Measurements from ENCODE around the gene NFIA. TPM values are rescaled to one million over a fixed set of nuclear protein-coding genes. Genes with fewer than 3 reads are reported as not detected.

NFIA gene
- total RNA-seq, 1 donor from 2014 or later: 163 TPM

DNA sequence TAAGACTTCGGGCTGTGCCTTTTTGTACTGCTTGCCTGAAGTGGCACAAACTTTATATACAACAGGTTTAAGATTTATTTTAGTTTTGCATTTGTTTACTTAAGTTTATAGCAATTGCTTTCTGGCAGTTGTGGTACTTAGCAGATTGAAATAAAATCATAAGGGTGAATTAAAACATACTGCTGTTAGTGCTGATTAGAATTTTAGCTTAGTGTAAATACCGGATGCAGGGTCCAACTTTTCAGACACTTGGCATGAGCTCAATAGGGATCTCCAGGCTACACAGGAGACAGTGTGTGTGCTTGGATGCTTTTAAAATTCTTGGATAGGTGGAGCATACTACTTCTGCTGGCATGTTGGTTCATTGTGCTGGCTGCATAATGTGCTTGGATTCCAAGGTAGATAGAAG lies 159.6 kb downstream of the NFIA start:
- Mint-ChIP-seq H3K4me1 (peaks cover 57% of the 10 kb centered on the region), H3K4me3 (no peak overlapping the region), H3K27ac (peak overlapping the region; percentile 52), H3K36me3 (peaks cover 4% of the 10 kb centered on the region), H3K27me3 (ENCODE audit: low read depth) (no peaks in the 10 kb centered on the region), H3K9me3 (peaks cover 14% of the 10 kb centered on the region)
- TF ChIP-seq, protein P1, sequence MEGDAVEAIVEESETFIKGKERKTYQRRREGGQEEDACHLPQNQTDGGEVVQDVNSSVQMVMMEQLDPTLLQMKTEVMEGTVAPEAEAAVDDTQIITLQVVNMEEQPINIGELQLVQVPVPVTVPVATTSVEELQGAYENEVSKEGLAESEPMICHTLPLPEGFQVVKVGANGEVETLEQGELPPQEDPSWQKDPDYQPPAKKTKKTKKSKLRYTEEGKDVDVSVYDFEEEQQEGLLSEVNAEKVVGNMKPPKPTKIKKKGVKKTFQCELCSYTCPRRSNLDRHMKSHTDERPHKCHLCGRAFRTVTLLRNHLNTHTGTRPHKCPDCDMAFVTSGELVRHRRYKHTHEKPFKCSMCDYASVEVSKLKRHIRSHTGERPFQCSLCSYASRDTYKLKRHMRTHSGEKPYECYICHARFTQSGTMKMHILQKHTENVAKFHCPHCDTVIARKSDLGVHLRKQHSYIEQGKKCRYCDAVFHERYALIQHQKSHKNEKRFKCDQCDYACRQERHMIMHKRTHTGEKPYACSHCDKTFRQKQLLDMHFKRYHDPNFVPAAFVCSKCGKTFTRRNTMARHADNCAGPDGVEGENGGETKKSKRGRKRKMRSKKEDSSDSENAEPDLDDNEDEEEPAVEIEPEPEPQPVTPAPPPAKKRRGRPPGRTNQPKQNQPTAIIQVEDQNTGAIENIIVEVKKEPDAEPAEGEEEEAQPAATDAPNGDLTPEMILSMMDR (IDR thresholded peaks at IDR 0.05; ENCODE audit: unreplicated experiment): no peak
- no peak for DNase-seq (ENCODE audit: low spot score in 2 of 2, unreplicated experiment in 2 of 2)

DNA sequence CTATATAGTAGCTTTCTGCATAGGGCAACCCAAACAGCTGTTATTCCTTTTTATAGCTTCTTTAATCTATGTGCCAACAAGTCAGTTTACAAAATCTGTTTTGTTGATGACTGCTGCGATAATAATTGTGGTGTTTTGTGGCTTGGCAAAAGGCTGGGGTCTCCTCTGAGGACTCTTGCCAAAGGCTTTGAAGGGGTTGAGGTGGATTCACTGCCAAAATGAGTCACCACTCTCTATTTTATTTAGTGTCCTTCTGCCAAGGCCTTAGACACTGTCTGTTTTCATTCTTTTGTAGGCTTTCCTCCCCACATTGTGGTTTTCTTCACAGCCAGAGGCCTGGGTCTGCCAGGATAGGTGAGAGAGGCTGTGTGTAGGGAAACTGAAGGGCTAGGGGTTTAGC lies 161.8 kb downstream of the NFIA start:
- DNase-seq (ENCODE audit: low spot score in 2 of 2, unreplicated experiment in 2 of 2): no peak
- Mint-ChIP-seq H3K9me3 (peaks cover 14% of the 10 kb centered on the region), H3K4me3 (no peak overlapping the region), H3K27ac (peak overlapping the region; percentile 84), H3K27me3 (ENCODE audit: low read depth) (no peaks in the 10 kb centered on the region), H3K36me3 (peaks cover 9% of the 10 kb centered on the region), H3K4me1 (peaks cover 54% of the 10 kb centered on the region)
- TF ChIP-seq, protein P1 (IDR thresholded peaks at IDR 0.05; ENCODE audit: unreplicated experiment): no peak

DNA sequence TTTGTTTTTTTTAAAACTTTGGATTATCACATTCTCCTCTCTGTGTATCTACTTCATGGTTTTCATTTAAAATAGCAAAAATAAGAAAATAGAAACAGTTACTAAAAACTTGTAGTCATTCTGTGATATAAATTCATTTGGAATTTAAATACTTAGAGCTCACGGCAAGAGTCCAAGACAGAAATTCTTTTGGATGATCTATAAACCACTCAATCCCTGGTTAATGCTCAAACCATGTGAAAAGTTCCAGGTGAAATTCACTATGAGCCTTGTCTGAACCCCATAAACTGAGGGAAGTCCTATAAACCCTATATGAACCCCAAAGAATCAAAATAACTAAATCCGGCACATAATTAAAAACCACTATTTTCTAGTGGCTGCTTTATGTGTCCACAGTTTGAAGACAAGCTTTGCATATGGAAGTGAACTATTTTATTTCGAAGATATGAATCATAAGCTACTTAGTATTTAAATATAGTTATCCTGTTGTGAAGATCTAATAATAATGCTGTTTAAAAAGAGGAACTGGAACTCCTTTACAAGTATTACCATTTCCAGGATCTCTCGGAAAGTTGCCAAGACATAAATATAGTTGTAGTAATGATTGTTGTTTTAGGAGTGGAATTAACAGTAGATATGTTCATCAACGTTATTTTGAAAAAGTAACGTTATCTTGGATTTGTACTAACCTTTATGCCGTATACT lies 163.5 kb downstream of the NFIA start:
- TF ChIP-seq, protein P1 (IDR thresholded peaks at IDR 0.05; ENCODE audit: unreplicated experiment): no peak
- H3K27ac Mint-ChIP-seq: no peak overlapping the region
- H3K9me3 Mint-ChIP-seq: peaks cover 14% of the 10 kb centered on the region
- no peak for DNase-seq (ENCODE audit: low spot score in 2 of 2, unreplicated experiment in 2 of 2)
- H3K4me1 Mint-ChIP-seq: peaks cover 56% of the 10 kb centered on the region
- H3K4me3 Mint-ChIP-seq: no peak overlapping the region
- peaks cover 9% of the 10 kb centered on the region for H3K36me3 Mint-ChIP-seq
- H3K27me3 Mint-ChIP-seq (ENCODE audit: low read depth): no peaks in the 10 kb centered on the region

DNA sequence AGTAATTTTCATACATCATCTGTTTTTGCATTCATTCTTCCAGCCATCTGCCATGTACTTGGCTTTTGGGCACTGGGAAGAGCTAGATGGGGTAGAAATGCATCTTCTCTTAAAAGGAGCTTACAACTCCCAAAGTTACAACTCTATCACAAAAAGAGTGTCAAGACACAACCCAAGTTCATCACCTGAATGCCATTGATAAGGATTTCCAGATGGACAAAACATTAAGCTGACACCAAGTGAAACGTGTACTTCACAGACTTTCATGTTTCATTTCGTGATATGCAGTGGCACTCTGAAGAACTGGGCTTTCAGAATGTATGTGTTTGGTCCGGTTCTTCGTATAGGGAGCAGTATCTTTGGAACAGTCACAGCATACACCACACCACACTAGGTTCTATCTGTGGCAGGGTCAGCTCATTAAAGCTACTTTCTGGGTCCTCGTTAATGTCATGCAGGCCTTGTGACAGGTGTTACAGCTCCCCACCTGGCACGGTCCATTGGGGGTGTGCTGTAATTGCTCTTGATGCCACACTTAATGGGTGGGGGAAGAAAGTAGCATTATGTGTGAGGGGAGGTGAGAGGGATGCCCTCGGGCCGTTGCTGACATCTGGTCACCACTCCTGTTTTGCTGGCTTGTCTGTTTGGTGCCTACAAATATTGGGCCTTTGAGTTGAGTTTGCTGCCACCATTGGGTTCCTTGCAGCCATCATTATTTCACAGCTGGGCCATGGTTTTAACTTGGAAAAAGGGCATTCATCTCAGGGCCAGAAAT lies 164.9 kb downstream of the NFIA start:
- Mint-ChIP-seq H3K4me3 (no peak overlapping the region), H3K27ac (peak overlapping the region; percentile 9), H3K4me1 (peaks cover 49% of the 10 kb centered on the region), H3K27me3 (ENCODE audit: low read depth) (no peaks in the 10 kb centered on the region), H3K9me3 (peaks cover 14% of the 10 kb centered on the region), H3K36me3 (peaks cover 9% of the 10 kb centered on the region)
- TF ChIP-seq, protein P1 (IDR thresholded peaks at IDR 0.05; ENCODE audit: unreplicated experiment): no peak
- DNase-seq (ENCODE audit: low spot score in 2 of 2, unreplicated experiment in 2 of 2): no peak

DNA sequence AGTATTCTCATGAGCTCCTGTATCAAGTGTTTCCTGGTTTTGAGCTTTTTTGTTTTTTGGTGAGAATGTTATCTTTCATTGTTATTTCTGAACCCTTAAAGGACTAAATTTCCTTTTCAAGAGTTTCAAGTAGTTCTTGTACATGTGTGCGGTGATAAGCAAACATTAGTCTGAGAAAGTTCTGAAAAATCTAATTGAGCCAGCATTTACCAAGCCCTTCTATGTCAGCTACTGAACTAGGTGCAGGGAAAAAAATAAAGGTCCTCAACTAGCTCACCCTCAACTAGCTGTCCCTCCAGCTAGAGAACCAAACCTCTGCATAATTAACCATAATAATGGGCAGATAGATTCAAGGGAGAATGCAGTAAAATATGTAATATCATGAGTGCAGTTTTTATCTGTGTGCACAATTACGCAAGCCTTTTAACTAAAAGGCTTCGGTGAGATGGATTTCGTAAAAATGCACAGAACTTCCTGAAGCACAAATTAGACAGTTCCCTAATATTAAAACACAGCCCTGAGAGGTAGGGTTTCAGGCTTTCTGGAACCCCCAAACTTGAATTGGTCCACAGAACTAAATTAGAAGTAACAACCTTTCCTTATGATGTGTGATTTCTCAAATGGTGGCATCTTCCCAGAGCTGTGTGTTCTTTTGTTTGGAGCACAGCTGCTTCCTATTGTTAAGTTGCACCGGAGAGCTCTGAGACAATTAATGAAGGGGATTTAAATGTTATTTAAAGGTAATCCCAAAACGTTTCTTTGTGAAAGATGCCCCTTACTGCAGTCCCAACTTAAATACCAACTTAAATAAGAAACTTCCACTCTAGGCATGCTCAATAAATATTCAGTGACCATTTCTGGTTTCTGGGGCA lies 165.8 kb downstream of the NFIA start:
- Mint-ChIP-seq H3K4me3 (no peak overlapping the region), H3K27ac (peak overlapping the region; percentile 80), H3K36me3 (peaks cover 9% of the 10 kb centered on the region), H3K27me3 (ENCODE audit: low read depth) (no peaks in the 10 kb centered on the region), H3K4me1 (peaks cover 46% of the 10 kb centered on the region), H3K9me3 (peaks cover 14% of the 10 kb centered on the region)
- TF ChIP-seq, protein P1 (IDR thresholded peaks at IDR 0.05; ENCODE audit: unreplicated experiment): no peak
- DNase-seq (ENCODE audit: low spot score in 2 of 2, unreplicated experiment in 2 of 2): no peak
